CD4-positive, alpha-beta T cell (primary cell): ENCODE measurements around the gene BTBD9. TPM values are rescaled to one million over a fixed set of nuclear protein-coding genes. Genes with fewer than 3 reads are reported as not detected.

Experiments
- ATAC-seq: fragments of 200-7000 bp; cut with Tn5 transposase; one replicate; pipeline ENCODE4 v1.10.0; 2022; ENCODE audit warnings: mild to moderate bottlenecking; ENCODE audit not compliant: poor library complexity
- CTCF ChIA-PET: fragments of 350-600 bp; sonication (Branson Sonifier 250); formaldehyde crosslinking; loops from one replicate; lab custom pipeline; 2021; ENCODE audit warnings: antibody characterized with exemption, inconsistent platforms; lab: Charles Lee
- POLR2A ChIA-PET: fragments of 350-600 bp; sonication (Branson Sonifier 250); formaldehyde crosslinking; loops from one replicate; lab custom pipeline; 2021; ENCODE audit warnings: antibody characterized with exemption, inconsistent platforms; lab: Charles Lee
- DNase-seq, 14 experiments: peaks; one replicate each; pipeline ENCODE4 v3.0.0-alpha.2; 2013 to 2020; ENCODE audit warnings: mixed read lengths in 2 of 14
- H3K27ac ChIP-seq, 2 donors: one replicate each; pipeline versions ENCODE4 v1.5.1 to v1.7.0; 2013; ENCODE audit warnings: low read length in 2 of 2, low read depth in 1 of 2, mild to moderate bottlenecking in 1 of 2
- H3K27me3 ChIP-seq, 2 experiments: 1 replicate in 1 of 2; 2 replicates in 1 of 2; pipeline versions ENCODE4 v1.6.1 to v1.7.0; 2013; ENCODE audit warnings: low read length in 2 of 2, control low read depth in 1 of 2, mild to moderate bottlenecking in 1 of 2, moderate library complexity in 1 of 2; ENCODE audit not compliant: insufficient read depth in 2 of 2, control insufficient read depth in 1 of 2
- H3K36me3 ChIP-seq: one replicate; pipeline ENCODE4 v1.6.1; 2013; ENCODE audit warnings: low read length, control low read depth; ENCODE audit not compliant: insufficient read depth
- H3K4me1 ChIP-seq: one replicate; pipeline ENCODE4 v1.6.1; 2013; ENCODE audit warnings: low read length, control low read depth; ENCODE audit not compliant: insufficient read depth
- H3K4me3 ChIP-seq: one replicate; pipeline ENCODE4 v1.5.1; 2013; ENCODE audit warnings: mild to moderate bottlenecking, low read length, moderate library complexity
- H3K9me3 ChIP-seq, 2 experiments: 1 replicate in 1 of 2; 2 replicates in 1 of 2; pipeline versions ENCODE4 v1.6.1 to v1.7.0; 2013; ENCODE audit warnings: low read length in 2 of 2, mild to moderate bottlenecking in 2 of 2, control low read depth in 1 of 2, moderate library complexity in 1 of 2; ENCODE audit not compliant: control insufficient read depth in 1 of 2, insufficient read depth in 1 of 2
- H3K27ac Mint-ChIP-seq: one replicate; pipeline ENCODE4 v1.8.0; 2020; ENCODE audit warnings: mixed read lengths
- H3K27me3 Mint-ChIP-seq: one replicate; pipeline ENCODE4 v1.8.0; 2021; ENCODE audit warnings: mixed read lengths
- H3K36me3 Mint-ChIP-seq: one replicate; pipeline ENCODE4 v1.8.0; 2021; ENCODE audit warnings: low read depth, mixed read lengths
- H3K4me1 Mint-ChIP-seq: one replicate; pipeline ENCODE4 v1.8.0; 2021; ENCODE audit warnings: low read depth, mixed read lengths
- H3K4me3 Mint-ChIP-seq: one replicate; pipeline ENCODE4 v1.8.0; 2020; ENCODE audit warnings: mild to moderate bottlenecking, mixed read lengths
- H3K9me3 Mint-ChIP-seq: one replicate; pipeline ENCODE4 v1.8.0; 2020; ENCODE audit warnings: mixed read lengths
- intact Hi-C, 2 experiments: fragments of 100-400 bp; cut with DNase I in 1 of 2; cut with micrococcal nuclease in 1 of 2; formaldehyde crosslinking; loops; one replicate each; pipeline versions ENCODE4 v1.15.1 to v1.9.0; 2023 to 2025; cut with DNase I, micrococcal nuclease
- total RNA-seq, 174 experiments: library from RNA in 2 of 174; stranded (reverse) in 2 of 174; gene quantifications; one replicate each; pipeline ENCODE4 v1.2.3 and lab custom pipeline; 2021 to 2026
- TF ChIP-seq, protein P1 (sequence below): fragments of 200-600 bp; IDR thresholded peaks from one replicate; pipeline ENCODE4 v1.8.0; 2022; ENCODE audit warnings: antibody characterized with exemption, mild to moderate bottlenecking

Gene BTBD9
- total RNA-seq, 2 experiments from 2014 or later, result 58.7 to 59.3 TPM

DNA sequence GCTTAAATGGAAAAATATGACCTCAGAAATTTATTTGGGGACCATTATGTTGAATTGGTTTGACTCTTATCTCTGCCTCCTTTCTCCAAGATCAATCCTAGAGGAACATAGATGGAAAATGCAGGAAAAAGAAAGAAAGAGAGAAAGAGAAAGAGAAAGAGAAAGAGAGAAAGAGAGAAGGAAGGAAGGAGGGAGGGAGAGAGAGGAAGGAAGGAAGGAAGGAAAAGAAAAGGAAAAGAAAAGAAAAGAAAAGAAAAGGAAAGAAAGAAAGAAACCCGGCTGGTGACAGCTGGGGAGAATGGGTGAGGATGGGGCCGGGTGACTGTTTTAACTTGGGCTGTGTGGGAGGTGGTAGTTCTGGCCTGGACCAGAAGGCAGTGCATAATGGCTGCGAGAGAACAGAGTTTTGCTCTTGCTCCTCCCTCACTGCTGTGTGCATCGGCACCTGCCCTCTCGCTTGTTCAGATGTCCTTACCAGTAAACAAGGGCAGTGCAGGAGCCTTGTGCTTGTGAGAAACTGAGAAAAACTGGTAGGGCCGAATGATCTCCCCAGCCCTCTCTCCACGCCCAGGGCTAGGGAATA, 38.5 kb upstream of the BTBD9 start:
- Histone ChIP-seq H3K27me3 (no peaks in the 10 kb centered on the region), H3K36me3 (peaks cover 22% of the 10 kb centered on the region), H3K4me1 (peaks cover 6% of the 10 kb centered on the region), H3K9me3 (no peaks in the 10 kb centered on the region), H3K4me3 (no peak overlapping the region), H3K27ac (no peak overlapping the region)
- no peaks in the 10 kb centered on the region for H3K27me3 Mint-ChIP-seq
- TF ChIP-seq, protein P1, sequence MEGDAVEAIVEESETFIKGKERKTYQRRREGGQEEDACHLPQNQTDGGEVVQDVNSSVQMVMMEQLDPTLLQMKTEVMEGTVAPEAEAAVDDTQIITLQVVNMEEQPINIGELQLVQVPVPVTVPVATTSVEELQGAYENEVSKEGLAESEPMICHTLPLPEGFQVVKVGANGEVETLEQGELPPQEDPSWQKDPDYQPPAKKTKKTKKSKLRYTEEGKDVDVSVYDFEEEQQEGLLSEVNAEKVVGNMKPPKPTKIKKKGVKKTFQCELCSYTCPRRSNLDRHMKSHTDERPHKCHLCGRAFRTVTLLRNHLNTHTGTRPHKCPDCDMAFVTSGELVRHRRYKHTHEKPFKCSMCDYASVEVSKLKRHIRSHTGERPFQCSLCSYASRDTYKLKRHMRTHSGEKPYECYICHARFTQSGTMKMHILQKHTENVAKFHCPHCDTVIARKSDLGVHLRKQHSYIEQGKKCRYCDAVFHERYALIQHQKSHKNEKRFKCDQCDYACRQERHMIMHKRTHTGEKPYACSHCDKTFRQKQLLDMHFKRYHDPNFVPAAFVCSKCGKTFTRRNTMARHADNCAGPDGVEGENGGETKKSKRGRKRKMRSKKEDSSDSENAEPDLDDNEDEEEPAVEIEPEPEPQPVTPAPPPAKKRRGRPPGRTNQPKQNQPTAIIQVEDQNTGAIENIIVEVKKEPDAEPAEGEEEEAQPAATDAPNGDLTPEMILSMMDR, result no peak
- intact Hi-C loops, result no loop called here
- no peak overlapping the region for H3K27ac Mint-ChIP-seq
- CTCF ChIA-PET, result no interaction called here
- POLR2A ChIA-PET, result interaction anchor here (0.6 kb wide), 1 partner anchor 18 kb away, joined by 3 read pairs; no protein-coding TSS in a partner anchor
- no peak overlapping the region for H3K4me3 Mint-ChIP-seq
- no peaks in the 10 kb centered on the region for H3K9me3 Mint-ChIP-seq
- ATAC-seq (no peak), DNase-seq (no peak)
- peaks cover 17% of the 10 kb centered on the region for H3K4me1 Mint-ChIP-seq
- H3K36me3 Mint-ChIP-seq, result peaks cover 76% of the 10 kb centered on the region

DNA sequence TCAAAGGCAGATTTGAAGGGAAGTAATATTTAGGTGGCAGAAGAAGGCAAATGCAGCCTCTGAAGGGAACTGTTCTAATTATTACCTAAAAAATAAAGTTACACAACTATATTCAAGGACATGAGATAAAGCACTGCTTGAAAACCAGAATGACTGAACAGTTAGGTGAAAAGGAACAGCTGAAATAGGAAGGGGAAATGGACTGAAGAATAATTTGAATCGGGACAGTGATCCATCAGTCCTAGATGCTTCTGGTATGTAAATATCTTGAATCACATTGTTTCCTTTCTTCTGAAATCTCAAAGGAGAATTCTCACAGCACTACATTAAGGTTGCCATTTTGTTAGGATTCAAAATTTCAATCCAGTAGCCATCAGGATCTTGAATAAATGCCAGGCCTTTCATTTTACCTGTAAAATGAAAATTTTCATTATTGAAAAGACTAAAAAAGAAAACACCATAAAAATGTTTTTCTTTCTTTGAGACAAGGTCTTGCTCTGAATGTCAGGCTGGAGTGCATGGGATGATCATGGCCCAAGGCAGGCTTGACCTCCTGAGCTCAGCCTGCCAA, 37.3 kb upstream of the BTBD9 start:
- Histone ChIP-seq H3K4me3 (no peak overlapping the region), H3K9me3 (no peaks in the 10 kb centered on the region), H3K27ac (no peak overlapping the region), H3K4me1 (peaks cover 7% of the 10 kb centered on the region), H3K27me3 (no peaks in the 10 kb centered on the region), H3K36me3 (peaks cover 13% of the 10 kb centered on the region)
- H3K4me3 Mint-ChIP-seq, result no peak overlapping the region
- DNase-seq (no peak), ATAC-seq (no peak)
- TF ChIP-seq, protein P1, result no peak
- no peaks in the 10 kb centered on the region for H3K27me3 Mint-ChIP-seq
- peaks cover 64% of the 10 kb centered on the region for H3K36me3 Mint-ChIP-seq
- CTCF ChIA-PET, result no interaction called here
- H3K27ac Mint-ChIP-seq, result no peak overlapping the region
- H3K4me1 Mint-ChIP-seq, result peaks cover 23% of the 10 kb centered on the region
- POLR2A ChIA-PET, result no interaction called here
- no peaks in the 10 kb centered on the region for H3K9me3 Mint-ChIP-seq
- intact Hi-C loops, result no loop called here

DNA sequence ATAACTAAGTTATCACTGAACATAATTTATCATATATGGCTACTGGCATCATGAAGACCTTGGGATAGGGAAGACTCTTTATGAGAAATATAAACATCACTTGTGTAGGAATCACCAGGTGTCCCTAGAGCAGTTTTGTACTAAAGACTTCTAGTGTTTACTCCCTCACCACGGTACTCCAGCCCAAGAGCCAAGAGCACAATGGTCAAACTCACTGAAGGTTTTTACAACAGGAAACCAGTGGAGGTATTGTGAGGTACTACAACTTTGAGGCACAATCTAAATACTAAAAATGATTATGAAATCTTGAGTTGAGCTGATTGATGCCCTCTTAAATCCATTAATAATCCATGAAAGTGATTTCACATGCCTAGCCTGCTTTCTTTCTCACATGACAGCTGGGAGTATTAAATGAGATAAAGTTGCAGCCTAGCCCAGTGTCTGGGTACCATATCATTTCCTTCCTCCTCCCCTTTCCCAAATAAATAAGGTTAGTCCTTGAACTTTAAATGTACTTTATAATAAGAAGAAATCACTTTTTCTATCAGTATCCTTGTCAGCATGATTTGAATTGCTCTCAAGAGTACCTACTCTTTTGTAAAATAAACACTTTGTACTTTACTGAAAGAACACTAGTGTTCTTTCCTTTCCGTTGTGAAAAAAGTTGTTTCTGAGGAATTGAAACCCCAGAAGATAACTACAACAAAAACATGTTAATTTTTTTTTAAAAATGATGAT, 36.7 kb upstream of the BTBD9 start:
- no peak overlapping the region for H3K27ac Mint-ChIP-seq

More for the DNA sequence above, 36.7 kb upstream of the BTBD9 start:
- intact Hi-C loops, result no loop called here
- ATAC-seq (no peak), DNase-seq (no peak)
- Histone ChIP-seq H3K27ac (no peak overlapping the region), H3K9me3 (no peaks in the 10 kb centered on the region), H3K4me3 (no peak overlapping the region), H3K27me3 (no peaks in the 10 kb centered on the region), H3K4me1 (peaks cover 7% of the 10 kb centered on the region), H3K36me3 (peaks cover 7% of the 10 kb centered on the region)
- TF ChIP-seq, protein P1, result no peak
- CTCF ChIA-PET, result no interaction called here
- Mint-ChIP-seq H3K27me3 (no peaks in the 10 kb centered on the region), H3K36me3 (peaks cover 57% of the 10 kb centered on the region), H3K9me3 (no peaks in the 10 kb centered on the region), H3K4me3 (no peak overlapping the region), H3K4me1 (peaks cover 25% of the 10 kb centered on the region)
- POLR2A ChIA-PET, result no interaction called here
